HG03460 (cell line): Measurements from ENCODE around the gene MSI2.

Experiments used
- ATAC-seq: cut with Tn5 transposase; IDR thresholded peaks from one replicate; pipeline ENCODE4 v1.9.1; 2021; ENCODE audit not compliant: unreplicated experiment

Gene MSI2

GRCh38 chr17:57687642-57688041, 431.3 kb downstream of the MSI2 start:
- no peak for ATAC-seq

DNA sequence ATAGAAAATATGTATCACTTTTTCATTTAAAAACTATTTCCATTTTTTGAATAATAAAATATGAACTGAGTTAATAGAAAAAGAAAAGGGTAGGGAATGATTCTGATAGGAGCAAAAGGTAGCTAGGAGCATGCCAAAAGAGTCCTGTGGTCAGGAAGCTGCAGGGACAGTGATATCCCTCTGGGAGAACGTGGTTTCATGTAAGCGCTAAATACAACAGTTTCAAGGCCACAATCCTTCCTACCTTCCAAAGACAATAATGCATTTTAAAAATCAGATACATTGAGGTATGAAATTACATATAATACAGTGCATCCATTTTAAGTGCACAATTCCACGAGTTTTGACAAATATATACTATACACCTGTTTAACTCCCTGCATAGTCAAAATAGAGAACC, 432.9 kb downstream of the MSI2 start:
- no peak for ATAC-seq

GRCh38 chr17:57691939-57692338, 435.6 kb downstream of the MSI2 start:
- ATAC-seq: no peak

DNA sequence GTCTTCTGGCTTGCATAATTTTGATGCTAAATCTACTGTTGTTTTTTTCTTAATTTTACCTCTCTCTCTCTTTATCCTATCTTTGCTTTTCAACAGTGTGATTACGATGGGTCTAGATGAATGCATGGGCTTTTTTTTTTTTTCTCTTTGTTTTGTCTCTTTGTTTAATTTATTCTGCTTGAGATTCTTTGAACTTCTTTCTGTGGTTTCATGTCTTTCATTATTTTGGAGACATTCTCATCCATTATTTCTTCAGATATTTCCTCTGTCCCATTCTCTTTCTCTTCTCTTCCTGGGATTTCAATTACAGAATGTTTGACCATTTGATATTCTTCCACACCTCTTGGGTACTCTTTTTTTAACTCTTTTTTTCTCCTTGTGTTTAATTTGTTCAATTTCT, 436.4 kb downstream of the MSI2 start:
- ATAC-seq: no peak

GRCh38 chr17:57694051-57694450, 437.7 kb downstream of the MSI2 start:
- no peak for ATAC-seq

GRCh38 chr17:57696050-57696449, 439.7 kb downstream of the MSI2 start:
- no peak for ATAC-seq

DNA sequence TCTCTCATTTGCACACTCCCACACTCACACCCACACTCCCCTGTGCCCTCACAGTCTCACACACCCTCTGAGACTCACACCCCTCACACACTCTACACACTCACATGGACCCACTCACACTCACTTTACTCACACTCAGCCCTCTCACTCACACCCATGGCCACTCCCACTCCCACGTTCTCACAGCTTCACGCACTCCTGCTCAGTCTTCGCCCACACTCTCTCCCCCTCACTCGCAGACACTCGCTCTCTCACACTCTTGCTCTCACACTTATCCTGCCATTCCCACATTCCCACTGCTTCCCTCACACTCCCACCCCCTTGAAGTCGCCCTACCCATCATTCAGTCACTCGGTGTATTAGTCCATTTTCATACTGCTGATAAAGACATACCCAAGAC, 440.9 kb downstream of the MSI2 start:
- no peak for ATAC-seq

DNA sequence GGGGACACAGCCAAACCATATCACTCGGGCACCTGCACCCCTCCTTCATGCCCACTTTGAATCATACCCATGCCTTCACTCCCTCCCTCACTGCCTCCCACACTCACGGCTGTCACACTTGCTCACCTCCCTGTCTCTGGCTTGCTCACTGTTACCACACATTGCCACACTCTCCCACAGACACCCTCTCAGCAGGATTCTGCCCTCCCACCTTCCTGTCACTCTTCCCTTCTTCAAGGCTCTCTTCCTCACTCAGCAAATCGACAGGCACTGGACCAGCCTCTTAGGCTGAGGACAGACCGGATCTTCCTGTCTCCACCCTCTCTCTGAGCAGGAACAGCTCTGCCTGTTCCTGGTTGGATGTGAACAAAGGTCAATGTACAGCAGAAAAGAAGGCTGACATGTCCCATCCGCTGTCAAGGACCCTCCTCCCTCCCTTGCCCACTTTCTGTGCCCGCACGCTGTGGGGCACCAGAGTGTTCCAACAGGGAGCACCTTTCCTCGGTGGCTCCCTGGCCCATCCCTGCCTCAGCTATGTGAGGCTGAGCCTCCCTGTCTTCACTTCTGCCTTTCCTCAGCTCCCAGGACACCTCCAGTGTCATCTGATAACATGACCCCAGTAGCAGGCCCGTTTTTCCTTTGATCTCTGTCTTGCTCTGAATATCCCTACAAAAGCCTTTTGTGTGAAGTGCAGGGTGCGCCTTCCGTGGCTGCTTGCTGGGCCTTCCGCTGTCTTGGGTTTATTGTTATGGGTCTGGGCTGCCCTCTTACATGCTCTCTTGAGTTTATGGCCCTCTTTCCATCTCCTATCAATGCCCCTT, 441.8 kb downstream of the MSI2 start:
- ATAC-seq: no peak

GRCh38 chr17:57699751-57700219, 443.5 kb downstream of the MSI2 start:
- ATAC-seq: no peak

DNA sequence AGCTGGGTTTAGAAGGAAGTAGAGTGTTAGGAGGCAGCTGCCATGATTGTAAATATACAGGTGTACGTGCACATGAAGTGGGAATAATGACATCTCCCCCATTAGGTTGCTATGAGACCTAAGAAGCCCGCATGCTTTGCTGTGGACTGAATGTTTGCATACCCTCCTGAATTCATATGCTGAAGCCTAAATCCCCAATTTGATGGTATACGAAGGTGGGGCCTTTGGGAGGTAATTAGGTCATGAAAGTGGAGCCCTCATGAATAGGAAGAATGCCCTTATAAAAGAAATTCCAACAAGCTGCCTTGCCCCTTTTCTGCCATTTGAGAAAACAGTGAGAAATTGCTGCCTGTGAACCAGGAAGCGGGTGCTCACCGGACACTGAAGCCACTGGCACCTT, 444.8 kb downstream of the MSI2 start:
- no peak for ATAC-seq

DNA sequence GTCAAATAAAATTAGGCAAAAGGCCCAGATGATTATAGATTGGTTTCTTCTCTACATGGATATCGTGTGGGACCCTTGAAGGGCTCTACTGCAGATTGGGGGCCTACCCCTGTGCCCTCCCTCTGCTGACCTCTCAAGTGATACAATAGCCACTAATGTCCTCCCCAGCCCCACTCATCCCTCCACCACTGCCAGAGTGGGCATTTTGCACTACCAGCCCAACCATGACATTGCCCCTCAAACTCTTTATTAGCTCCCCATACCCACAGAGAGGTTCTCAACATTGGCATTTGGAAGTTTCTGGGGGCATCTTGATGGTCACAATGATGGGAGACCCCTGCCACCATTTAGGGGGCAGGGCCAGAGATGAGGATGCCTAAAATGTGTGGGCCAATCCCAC, 446.9 kb downstream of the MSI2 start:
- no peak for ATAC-seq

GRCh38 chr17:57704448-57704847, 448.1 kb downstream of the MSI2 start:
- no peak for ATAC-seq

DNA sequence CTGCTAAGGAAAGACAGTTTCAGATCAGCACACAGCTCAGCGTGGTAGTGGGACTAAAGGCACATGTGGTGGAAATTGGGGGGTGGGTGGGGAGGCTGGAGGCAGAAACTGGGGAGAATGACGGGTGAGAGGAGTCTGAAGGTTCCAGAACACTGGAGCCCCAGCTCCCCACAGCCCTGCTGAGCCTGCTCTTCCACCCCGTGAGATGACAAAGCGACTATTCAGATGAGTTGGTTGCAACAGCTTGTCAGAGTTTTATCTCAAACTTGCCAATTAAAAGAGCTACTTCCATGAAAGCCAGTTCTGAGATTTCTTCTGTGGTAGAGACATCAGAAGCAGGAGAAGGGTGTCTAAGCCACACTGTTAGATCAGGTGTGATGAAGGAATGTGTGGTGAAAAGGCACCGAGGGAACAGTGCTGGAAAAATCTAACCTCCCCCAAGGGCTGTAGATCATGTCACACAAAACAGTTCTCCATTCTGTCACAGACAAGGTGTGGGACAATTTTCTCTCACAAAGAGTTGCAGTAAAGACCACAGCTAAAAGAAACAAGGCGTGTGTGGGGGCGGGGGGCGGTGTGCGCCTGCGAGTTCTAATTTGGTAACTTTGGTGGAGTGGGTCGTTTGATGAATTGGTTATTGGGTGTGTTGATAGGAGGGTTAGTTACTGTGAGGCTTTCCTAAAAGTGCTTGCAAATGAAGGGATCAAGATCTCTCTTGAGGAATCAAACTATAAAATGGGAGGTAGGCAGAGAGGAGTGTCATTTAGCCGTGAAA, 449.8 kb downstream of the MSI2 start:
- ATAC-seq: no peak

- no peak for ATAC-seq
Observed at GRCh38 chr17:57706761-57707160, 450.4 kb downstream of the MSI2 start.

DNA sequence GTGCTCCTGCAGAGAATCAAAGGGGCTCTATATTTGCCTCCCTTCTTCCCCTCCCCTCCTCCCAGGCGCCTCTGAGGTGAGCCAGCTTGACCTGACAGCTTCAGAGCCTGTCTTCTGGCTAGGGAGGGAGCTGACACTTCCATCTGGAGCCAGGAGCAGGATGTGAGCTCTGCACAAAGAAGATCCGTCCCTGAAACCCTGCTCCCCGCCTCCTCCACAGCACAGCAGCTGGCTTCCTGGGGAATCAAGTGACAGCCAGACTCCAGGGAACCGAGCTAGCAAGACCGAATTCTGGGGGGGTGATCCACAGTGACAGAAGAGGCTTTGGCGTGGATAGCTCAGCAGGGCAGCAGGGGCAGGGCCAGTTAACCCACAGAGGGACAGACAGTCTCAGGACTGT, 451.6 kb downstream of the MSI2 start:
- ATAC-seq: no peak

GRCh38 chr17:57708410-57708809, 452.1 kb downstream of the MSI2 start:
- ATAC-seq: no peak

- ATAC-seq: no peak
Observed at GRCh38 chr17:57713140-57713539, 456.8 kb downstream of the MSI2 start.

DNA sequence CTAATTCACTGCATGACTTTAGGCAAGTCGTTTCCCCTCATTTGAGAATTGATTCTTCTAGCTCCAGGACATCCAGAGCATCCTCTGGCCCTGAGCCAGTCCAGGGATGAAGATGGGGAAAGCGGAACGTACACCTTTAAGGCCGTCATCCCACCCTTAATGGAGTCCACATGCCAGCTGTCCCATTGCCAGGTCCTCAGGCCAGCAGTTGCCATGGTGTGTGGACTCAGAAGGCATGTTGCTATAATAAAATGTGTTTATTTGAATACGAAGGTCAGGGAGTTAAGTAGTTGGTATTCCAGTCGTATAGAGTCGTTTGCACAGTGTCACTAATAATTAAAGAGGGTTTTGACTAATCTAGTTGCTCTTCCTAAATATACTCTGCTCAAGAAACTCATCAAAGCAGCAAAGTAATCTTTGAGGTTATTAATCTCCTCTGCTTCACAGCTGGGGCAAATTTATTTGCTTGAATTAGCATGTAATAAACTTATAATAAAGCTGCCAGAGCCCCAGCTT, 458.4 kb downstream of the MSI2 start:
- ATAC-seq: no peak

DNA sequence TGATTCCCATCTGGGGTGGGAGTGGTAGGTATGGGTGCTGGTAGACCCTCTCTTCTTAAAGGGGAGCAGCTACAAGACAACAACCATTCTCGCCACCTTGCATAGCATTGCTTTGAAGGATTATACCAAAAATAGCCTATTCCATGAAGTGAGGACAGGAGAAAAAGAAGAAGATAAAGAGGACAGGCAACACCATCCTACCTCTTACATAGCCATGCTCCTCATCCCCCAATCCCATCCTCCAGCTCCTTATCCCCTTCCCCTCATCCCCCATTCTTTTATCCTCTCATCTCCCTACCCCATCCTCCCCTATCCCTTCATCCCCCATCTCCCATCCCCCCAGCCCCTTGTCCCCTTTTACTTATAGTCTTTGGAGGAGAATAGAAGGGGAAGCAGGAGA, 459.7 kb downstream of the MSI2 start:
- ATAC-seq: no peak

DNA sequence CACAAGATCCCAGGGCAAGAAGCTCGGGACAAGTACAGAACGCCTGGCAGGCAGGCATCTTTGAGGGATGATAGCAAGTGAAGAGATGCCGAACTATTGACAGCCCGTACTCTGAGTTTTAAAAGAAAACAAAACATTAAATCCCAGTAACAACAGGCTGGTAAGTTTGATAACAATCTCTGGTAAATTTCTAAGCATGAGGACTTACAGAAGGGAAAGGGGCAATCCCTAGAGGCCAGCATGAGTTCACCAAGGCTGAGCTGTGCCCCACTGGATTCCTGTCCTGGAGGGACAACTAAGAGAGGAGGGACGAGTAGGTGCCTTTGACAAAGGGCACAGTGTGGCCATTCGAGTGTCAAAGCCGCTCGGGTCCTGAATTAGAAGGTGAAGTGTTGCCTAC, 462.6 kb downstream of the MSI2 start:
- no peak for ATAC-seq

DNA sequence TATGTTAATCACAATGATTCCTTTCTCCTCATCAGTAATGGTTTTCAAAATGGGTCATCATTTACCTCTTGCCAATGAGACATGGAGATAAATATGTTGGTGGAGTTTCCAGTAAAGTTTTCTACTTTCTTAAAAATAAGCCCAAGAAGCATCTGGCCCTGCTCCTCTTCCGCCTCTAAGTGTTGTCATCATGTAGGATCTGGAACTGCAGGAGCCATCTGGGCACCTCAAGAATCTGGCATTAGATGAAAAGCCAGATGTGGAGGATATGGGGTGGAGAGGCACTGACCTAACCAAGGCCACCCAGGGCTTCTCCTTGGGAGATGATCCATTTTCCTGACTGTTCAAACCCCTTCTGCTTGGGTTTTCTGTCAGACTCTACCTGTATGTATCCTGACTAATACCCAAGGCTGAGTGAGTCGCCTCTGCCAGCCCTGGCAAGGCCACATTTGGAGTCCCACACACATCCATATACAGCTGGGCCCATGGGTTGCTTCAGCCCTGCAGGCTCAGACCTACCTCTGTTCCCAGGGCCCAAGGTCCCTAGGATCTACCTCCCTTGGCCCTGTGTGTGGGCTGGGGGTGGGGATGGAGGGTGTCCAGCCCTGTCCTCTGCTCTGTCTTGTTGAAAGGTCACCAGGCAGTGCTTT, 464.2 kb downstream of the MSI2 start:
- no peak for ATAC-seq
